PC-9 (cell line): ENCODE measurements around the gene CHST1.

Experiments used
- EZH2 ChIP-seq: fragments of 200-600 bp; sonication (generic); IDR thresholded peaks from 2 replicates; pipeline ENCODE4 v1.8.0; 2017; ENCODE audit warnings: antibody characterized with exemption, low read depth
- TF ChIP-seq, protein P1 (sequence below): fragments of 200-600 bp; sonication (generic); conservative IDR thresholded peaks from 2 replicates; pipeline ENCODE4 v1.6.1; 2017; ENCODE audit warnings: mixed run types, antibody characterized with exemption, mild to moderate bottlenecking, moderate library complexity

DNA sequence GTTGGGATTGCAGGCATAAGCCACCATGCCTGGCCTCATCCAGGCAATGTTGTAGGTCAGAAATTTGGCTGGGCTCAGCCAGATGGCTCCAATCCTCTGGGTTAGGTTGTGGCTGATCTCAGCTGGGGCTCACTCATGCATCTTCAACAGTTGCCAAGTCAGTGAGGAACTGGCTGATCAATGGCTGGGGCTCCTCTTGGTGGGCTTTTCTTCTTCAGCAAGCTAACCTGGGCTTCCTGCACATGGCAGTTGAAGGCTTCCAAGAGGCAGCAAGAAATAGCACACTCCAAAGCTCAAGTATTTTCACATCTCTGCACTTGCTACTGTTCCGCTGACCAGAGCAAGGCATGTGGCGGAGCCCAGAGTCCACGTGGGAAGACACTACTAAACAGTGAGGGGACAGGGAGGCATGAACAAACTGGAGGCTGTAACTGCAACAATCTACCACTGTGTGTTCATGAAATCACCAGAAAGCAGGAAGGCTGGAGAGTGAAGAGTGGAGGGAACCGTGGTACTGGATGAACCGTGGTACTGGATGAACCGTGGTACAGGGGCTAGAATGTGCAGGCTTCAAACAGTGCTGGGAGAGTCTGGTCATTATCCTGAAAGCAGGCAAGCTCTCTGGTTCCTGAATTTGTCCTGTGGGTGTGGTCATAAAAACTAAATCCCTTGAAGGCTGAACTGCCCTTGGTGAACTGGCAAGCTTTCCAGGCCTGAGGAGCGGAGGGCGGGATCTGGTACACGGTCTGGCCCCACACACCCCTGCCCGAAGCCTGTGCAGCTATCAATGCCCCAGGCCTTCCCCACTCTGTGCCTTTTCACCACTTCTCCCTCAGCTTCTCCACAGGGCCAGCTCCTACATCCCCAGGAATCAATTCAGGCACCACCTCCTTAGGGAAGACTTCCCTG, 20.2 kb downstream of the CHST1 start:
- no peak for TF ChIP-seq EZH2
- TF ChIP-seq, protein P1, sequence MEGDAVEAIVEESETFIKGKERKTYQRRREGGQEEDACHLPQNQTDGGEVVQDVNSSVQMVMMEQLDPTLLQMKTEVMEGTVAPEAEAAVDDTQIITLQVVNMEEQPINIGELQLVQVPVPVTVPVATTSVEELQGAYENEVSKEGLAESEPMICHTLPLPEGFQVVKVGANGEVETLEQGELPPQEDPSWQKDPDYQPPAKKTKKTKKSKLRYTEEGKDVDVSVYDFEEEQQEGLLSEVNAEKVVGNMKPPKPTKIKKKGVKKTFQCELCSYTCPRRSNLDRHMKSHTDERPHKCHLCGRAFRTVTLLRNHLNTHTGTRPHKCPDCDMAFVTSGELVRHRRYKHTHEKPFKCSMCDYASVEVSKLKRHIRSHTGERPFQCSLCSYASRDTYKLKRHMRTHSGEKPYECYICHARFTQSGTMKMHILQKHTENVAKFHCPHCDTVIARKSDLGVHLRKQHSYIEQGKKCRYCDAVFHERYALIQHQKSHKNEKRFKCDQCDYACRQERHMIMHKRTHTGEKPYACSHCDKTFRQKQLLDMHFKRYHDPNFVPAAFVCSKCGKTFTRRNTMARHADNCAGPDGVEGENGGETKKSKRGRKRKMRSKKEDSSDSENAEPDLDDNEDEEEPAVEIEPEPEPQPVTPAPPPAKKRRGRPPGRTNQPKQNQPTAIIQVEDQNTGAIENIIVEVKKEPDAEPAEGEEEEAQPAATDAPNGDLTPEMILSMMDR = no peak
